ENCODE data around the gene SLC16A14. TPM values are rescaled to one million over a fixed set of nuclear protein-coding genes. Genes with fewer than 3 reads are reported as not detected.

SLC16A14 gene
- total and polyA plus RNA-seq, 2 of the 8 experiments (the other 6 are each of a cell fraction or from before 2014, with no cell fraction given) = 2.1 to 3.0 TPM

GRCh38 chr2:230048010-230048671 is 20.6 kb downstream of the SLC16A14 start:
- Histone ChIP-seq H3K79me2 (ENCODE audit: control insufficient read depth in 1 of 2, insufficient read depth in 2 of 2, low read length in 2 of 2) (no peaks in the 10 kb centered on the region), H4K20me1 (replicated peaks in 1 of 2; ENCODE audit: control insufficient read depth in 1 of 2, insufficient read depth in 2 of 2, low read length in 2 of 2) (no peaks in the 10 kb centered on the region), H3K4me1 (replicated peaks in 1 of 4; ENCODE audit: control insufficient read depth in 3 of 4, insufficient read depth in 4 of 4, low read length in 3 of 4) (no peaks in the 10 kb centered on the region), H3K14ac (ENCODE audit: insufficient read length) (no peak overlapping the region), H2BK5ac (ENCODE audit: low read depth, low read length) (no peak overlapping the region), H2AFZ (ENCODE audit: low read length) (no peak overlapping the region), H3K23me2 (ENCODE audit: low read depth, low read length) (no peaks in the 10 kb centered on the region; the same call in 1 of the 2 replicates), H2AK5ac (ENCODE audit: low read depth, low read length) (no peak overlapping the region), H3K36me3 (ENCODE audit: control insufficient read depth in 2 of 4, insufficient read depth in 4 of 4, low read length in 3 of 4) (no peaks in the 10 kb centered on the region), H3K4me3 (ENCODE audit: extremely low read depth in 1 of 4, insufficient read depth in 2 of 4, low read depth in 3 of 4, low read length in 4 of 4) (no peak overlapping the region), H2BK20ac (ENCODE audit: low read length) (no peak overlapping the region), H2BK15ac (ENCODE audit: low read length) (no peak overlapping the region), H3K27ac (ENCODE audit: low read depth, low read length) (no peak overlapping the region), H3K4ac (replicated peaks; ENCODE audit: insufficient read length, low read depth, low read length) (no peak overlapping the region), H3K27me3 (replicated peaks in 1 of 4; ENCODE audit: control insufficient read depth in 3 of 4, extremely low read depth in 1 of 4, insufficient read depth in 3 of 4, low read length in 3 of 4) (no peaks in the 10 kb centered on the region), H3K79me1 (ENCODE audit: low read depth, low read length) (no peaks in the 10 kb centered on the region), H3K56ac (replicated peaks; ENCODE audit: insufficient read length, low read depth, low read length) (no peak overlapping the region), H2BK120ac (replicated peaks; ENCODE audit: low read depth, low read length) (no peak overlapping the region), H4K8ac (ENCODE audit: extremely low read depth, insufficient read depth, low read length) (no peak overlapping the region), H4K5ac (ENCODE audit: insufficient read length, low read depth, low read length) (no peak overlapping the region), H2BK12ac (ENCODE audit: low read depth, low read length) (no peak overlapping the region), H3K9ac (replicated peaks in 1 of 4; ENCODE audit: extremely low read depth in 1 of 4, low read depth in 3 of 4, low read length in 3 of 4) (no peak overlapping the region), H3K4me2 (ENCODE audit: insufficient read depth in 1 of 2, low read depth in 2 of 2, low read length in 2 of 2) (no peak overlapping the region), H3K18ac (ENCODE audit: extremely low read depth, low read length) (no peak overlapping the region), H4K91ac (replicated peaks; ENCODE audit: insufficient read length, low read length) (no peak overlapping the region), H3K9me3 (ENCODE audit: insufficient read depth in 2 of 2, low read depth in 1 of 2, low read length in 1 of 2) (no peaks in the 10 kb centered on the region), H3K23ac (ENCODE audit: insufficient read length) (no peak overlapping the region)
- no peak for FAIRE-seq
- no peak for DNase-seq (ENCODE audit: low read depth in 1 of 2, low spot score in 2 of 2)
- no peak for TF ChIP-seq GTF2F1 (IDR thresholded peaks at IDR 0.05; ENCODE audit: borderline replicate concordance, low read depth, low read length)
- TF ChIP-seq TAF7 (optimal IDR thresholded peaks at IDR 0.05; ENCODE audit: borderline replicate concordance, low read depth, low read length) = no peak
- no peak for TF ChIP-seq RXRA (IDR thresholded peaks at IDR 0.05; ENCODE audit: insufficient read depth, low read depth, low read length)
- TF ChIP-seq TAF1 (IDR thresholded peaks at IDR 0.05; ENCODE audit: low read depth, low read length) = no peak
- TF ChIP-seq SUZ12 (IDR thresholded peaks at IDR 0.05; ENCODE audit: low read length) = no peak
- no peak for TF ChIP-seq TEAD4 (IDR thresholded peaks at IDR 0.05; ENCODE audit: low read depth, low read length)
- no peak for TF ChIP-seq KDM5A (IDR thresholded peaks at IDR 0.05; ENCODE audit: low read length)
- no peak for TF ChIP-seq PHF8 (conservative IDR thresholded peaks at IDR 0.05; ENCODE audit: low read depth, low read length)
- no peak for TF ChIP-seq SRF (IDR thresholded peaks at IDR 0.05; ENCODE audit: low read depth, low read length)
- 92% methylated on average over 4 of the region's 4 CpGs; no CpG with 5 or more reads in 1 of the 2 experiments for WGBS, 2 experiments (ENCODE audit: extremely low coverage in 1 of 2, insufficient coverage in 1 of 2, insufficient read length in 1 of 2, insufficient replicate concordance in 2 of 2, low coverage in 1 of 2, low lambda C conversion rate in 2 of 2, missing lambda C conversion rate in 1 of 2)
- CTCF ChIA-PET (ENCODE audit: partially characterized antibody) = interaction anchor here (0.6 to 1.1 kb wide), 2 partner anchors 19 to 568 kb away, joined by 3 to 5 read pairs; no protein-coding TSS in a partner anchor
- POLR2A ChIA-PET (ENCODE audit: partially characterized antibody) = no interaction called here
